PC-9 (cell line): ENCODE data around the gene GHITM.

Experiments
- CTCF ChIP-seq: fragments of 200-600 bp; sonication (generic); conservative IDR thresholded peaks from 2 replicates; pipeline ENCODE4 v1.6.1; 2017; ENCODE audit warnings: mixed run types, antibody characterized with exemption, mild to moderate bottlenecking, moderate library complexity
- EZH2 ChIP-seq: fragments of 200-600 bp; sonication (generic); IDR thresholded peaks from 2 replicates; pipeline ENCODE4 v1.8.0; 2017; ENCODE audit warnings: antibody characterized with exemption, low read depth

- TF ChIP-seq CTCF, result no peak
- TF ChIP-seq EZH2, result no peak
Observed at GRCh38 chr10:84156768-84157167, 17.5 kb downstream of the GHITM start.
